PC-3 (cell line): Measurements from ENCODE around the gene RAET1E. TPM values are rescaled to one million over a fixed set of nuclear protein-coding genes. Genes with fewer than 3 reads are reported as not detected.

Source experiments
- ATAC-seq: fragments of 200-7000 bp; cut with Tn5 transposase; 2 replicates; pipeline ENCODE4 v1.9.1; 2020; ENCODE audit warnings: mild to moderate bottlenecking, moderate library complexity
- BruUV-seq: library from RNA; stranded (reverse); fragments of 400-500 nt; replicated peaks from 2 replicates; lab custom pipeline; 2021; lab: Mats Ljungman, UMichigan
- CTCF ChIA-PET: fragments of 300-600 bp; sonication (Branson Sonifier 250); formaldehyde crosslinking; loops from one replicate; lab custom pipeline; 2022; ENCODE audit warnings: antibody characterized with exemption; lab: Charles Lee
- POLR2A ChIA-PET: fragments of 300-600 bp; sonication (Branson Sonifier 250); formaldehyde crosslinking; loops from one replicate; lab custom pipeline; 2022; ENCODE audit warnings: antibody characterized with exemption; ENCODE audit not compliant: unreplicated experiment; lab: Charles Lee
- DNase-seq: peaks from one replicate; pipeline ENCODE4 v3.0.0-alpha.2; 2015
- H2AFZ ChIP-seq: fragments of 300-600 bp; sonication (generic); 2 replicates; pipeline ENCODE4 v1.6.0; 2016; ENCODE audit warnings: antibody characterized with exemption, low read length
- H3F3A ChIP-seq: fragments of 300-600 bp; sonication (generic); one replicate; pipeline ENCODE4 v1.6.0; 2017; ENCODE audit warnings: antibody characterized with exemption, low read length, control low read depth, mild to moderate bottlenecking; ENCODE audit not compliant: unreplicated experiment
- H3K27ac ChIP-seq: fragments of 300-600 bp; sonication (generic); 2 replicates; pipeline ENCODE4 v1.5.1; 2016; ENCODE audit warnings: mild to moderate bottlenecking, low read length
- H3K27me3 ChIP-seq: fragments of 300-600 bp; sonication (generic); 2 replicates; pipeline ENCODE4 v1.6.1; 2016; ENCODE audit warnings: low read length, mixed read lengths
- H3K36me3 ChIP-seq: fragments of 300-600 bp; sonication (generic); 2 replicates; pipeline ENCODE4 v1.6.1; 2016; ENCODE audit warnings: low read depth, mixed run types, low read length, mixed read lengths
- H3K4me1 ChIP-seq: fragments of 300-600 bp; sonication (generic); 2 replicates; pipeline ENCODE4 v1.5.1; 2016; ENCODE audit warnings: low read length; ENCODE audit not compliant: insufficient read depth
- H3K4me2 ChIP-seq: fragments of 300-600 bp; sonication (generic); 2 replicates; pipeline ENCODE4 v1.6.0; 2016; ENCODE audit warnings: low read length
- H3K4me3 ChIP-seq: fragments of 300-600 bp; sonication (generic); 2 replicates; pipeline ENCODE4 v1.5.1; 2016; ENCODE audit warnings: mild to moderate bottlenecking, low read length, mixed read lengths
- H3K79me2 ChIP-seq: fragments of 300-600 bp; sonication (generic); 2 replicates; pipeline ENCODE4 v1.6.1; 2017; ENCODE audit warnings: low read length, mixed read lengths
- H3K9ac ChIP-seq: fragments of 300-600 bp; sonication (generic); 2 replicates; pipeline ENCODE4 v1.6.0; 2016; ENCODE audit warnings: mild to moderate bottlenecking, low read length
- H3K9me2 ChIP-seq: fragments of 300-600 bp; sonication (generic); replicated peaks from 2 replicates; pipeline ENCODE4 v1.6.1; 2016; ENCODE audit warnings: mixed run types, low read length, mixed read lengths
- H3K9me3 ChIP-seq: fragments of 300-600 bp; sonication (generic); 2 replicates; pipeline ENCODE4 v1.6.1; 2016; ENCODE audit warnings: low read length, mixed read lengths
- H4K20me1 ChIP-seq: fragments of 300-600 bp; sonication (generic); 2 replicates; pipeline ENCODE4 v1.6.1; 2016; ENCODE audit warnings: low read length, mixed read lengths
- EZH2 ChIP-seq: fragments of 300-600 bp; sonication (generic); IDR thresholded peaks from one replicate; pipeline ENCODE4 v1.6.1; 2017; ENCODE audit warnings: antibody characterized with exemption, mild to moderate bottlenecking, low read length; ENCODE audit not compliant: unreplicated experiment
- EZH2phosphoT487 ChIP-seq: fragments of 300-600 bp; sonication (generic); IDR thresholded peaks from 2 replicates; pipeline ENCODE4 v1.6.1; 2018; ENCODE audit warnings: mild to moderate bottlenecking, antibody characterized with exemption, low read length, borderline replicate concordance
- intact Hi-C: fragments of 100-400 bp; cut with micrococcal nuclease; formaldehyde crosslinking; loops from 2 replicates; pipeline ENCODE4 v1.9.0; 2023
- total RNA-seq: library from RNA; depleted of rRNA; stranded (reverse); fragments of >200 nt; gene quantifications from 2 replicates; pipeline ENCODE4 v1.2.3, GENCODE V29; 2014
- TF ChIP-seq, protein P1 (sequence below): fragments of 300-600 bp; sonication (generic); conservative IDR thresholded peaks from 2 replicates; pipeline ENCODE4 v1.5.1; 2017; ENCODE audit warnings: antibody characterized with exemption, low read depth, mild to moderate bottlenecking, low read length

The RAET1E gene
- total RNA-seq, 1 experiment from 2014 or later = 0.40 TPM

DNA sequence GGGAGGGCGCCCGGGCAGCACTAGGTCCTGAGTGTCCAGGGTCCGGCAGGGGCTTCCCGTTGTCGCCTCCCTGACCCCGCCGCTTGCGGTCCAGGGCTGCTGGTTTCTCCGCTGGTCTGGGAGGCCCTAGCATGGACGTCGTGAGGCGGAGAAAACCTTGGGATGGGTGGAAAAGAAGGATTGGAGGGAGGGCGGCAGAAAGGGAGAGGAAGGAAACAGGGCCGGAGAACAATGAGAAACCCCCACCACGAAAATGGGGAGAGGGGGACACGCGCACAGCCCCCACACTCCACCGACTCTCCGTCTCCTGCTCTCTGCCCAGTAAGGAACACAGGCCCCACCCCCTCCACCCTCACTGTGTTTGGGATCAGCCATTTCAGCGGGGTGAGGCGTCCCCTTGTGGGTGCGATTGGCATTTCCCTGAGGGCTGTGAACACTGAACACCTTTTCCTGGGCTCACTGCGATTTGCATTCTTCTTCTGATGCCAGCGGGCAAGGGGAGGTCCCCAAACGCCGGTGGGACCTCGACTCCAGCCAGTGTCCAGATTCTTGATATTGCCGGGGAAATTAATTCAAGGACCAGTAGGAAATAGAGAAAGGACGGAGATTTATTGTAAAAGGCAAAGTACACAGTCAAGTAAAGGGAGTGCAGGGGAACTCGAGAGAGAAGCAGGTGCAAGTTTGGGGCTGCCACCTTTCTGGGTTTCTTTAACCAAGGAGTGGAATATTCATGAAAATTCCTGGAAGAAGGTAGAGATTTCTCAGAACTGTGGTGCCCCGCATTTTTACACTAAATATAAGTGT lies 28.3 kb upstream of the RAET1E start:
- Histone ChIP-seq H3K36me3 (no peaks in the 10 kb centered on the region; the same call in 1 of the 2 replicates), H3K4me2 (peak overlapping the region; percentile 80), H3K4me1 (peaks cover 8% of the 10 kb centered on the region; the same call in 1 of the 2 replicates), H3K27ac (no peak overlapping the region), H3K79me2 (no peaks in the 10 kb centered on the region), H3K27me3 (no peaks in the 10 kb centered on the region), H4K20me1 (no peaks in the 10 kb centered on the region), H2AFZ (peak overlapping the region; percentile 86), H3K9me3 (no peaks in the 10 kb centered on the region), H3F3A (no peaks in the 10 kb centered on the region), H3K4me3 (peak overlapping the region; percentile 69), H3K9me2 (no peaks in the 10 kb centered on the region), H3K9ac (0 out of 2 replicates have a peak overlapping the region, but pooled peaks have one; percentile 20)
- POLR2A ChIA-PET = no interaction called here
- ATAC-seq (peak; percentile 81), DNase-seq (peak; percentile 80)
- BruUV-seq = TSS peak; percentile 78
- no peak for TF ChIP-seq EZH2phosphoT487
- TF ChIP-seq, protein P1, sequence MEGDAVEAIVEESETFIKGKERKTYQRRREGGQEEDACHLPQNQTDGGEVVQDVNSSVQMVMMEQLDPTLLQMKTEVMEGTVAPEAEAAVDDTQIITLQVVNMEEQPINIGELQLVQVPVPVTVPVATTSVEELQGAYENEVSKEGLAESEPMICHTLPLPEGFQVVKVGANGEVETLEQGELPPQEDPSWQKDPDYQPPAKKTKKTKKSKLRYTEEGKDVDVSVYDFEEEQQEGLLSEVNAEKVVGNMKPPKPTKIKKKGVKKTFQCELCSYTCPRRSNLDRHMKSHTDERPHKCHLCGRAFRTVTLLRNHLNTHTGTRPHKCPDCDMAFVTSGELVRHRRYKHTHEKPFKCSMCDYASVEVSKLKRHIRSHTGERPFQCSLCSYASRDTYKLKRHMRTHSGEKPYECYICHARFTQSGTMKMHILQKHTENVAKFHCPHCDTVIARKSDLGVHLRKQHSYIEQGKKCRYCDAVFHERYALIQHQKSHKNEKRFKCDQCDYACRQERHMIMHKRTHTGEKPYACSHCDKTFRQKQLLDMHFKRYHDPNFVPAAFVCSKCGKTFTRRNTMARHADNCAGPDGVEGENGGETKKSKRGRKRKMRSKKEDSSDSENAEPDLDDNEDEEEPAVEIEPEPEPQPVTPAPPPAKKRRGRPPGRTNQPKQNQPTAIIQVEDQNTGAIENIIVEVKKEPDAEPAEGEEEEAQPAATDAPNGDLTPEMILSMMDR = peak; percentile 75
- CTCF ChIA-PET = no interaction called here
- intact Hi-C loops = loop anchor here (1.0 to 10.0 kb wide), 4 partner anchors 62 to 381 kb away; partner anchors contain the start of genes LRP11 and PPIL4

DNA sequence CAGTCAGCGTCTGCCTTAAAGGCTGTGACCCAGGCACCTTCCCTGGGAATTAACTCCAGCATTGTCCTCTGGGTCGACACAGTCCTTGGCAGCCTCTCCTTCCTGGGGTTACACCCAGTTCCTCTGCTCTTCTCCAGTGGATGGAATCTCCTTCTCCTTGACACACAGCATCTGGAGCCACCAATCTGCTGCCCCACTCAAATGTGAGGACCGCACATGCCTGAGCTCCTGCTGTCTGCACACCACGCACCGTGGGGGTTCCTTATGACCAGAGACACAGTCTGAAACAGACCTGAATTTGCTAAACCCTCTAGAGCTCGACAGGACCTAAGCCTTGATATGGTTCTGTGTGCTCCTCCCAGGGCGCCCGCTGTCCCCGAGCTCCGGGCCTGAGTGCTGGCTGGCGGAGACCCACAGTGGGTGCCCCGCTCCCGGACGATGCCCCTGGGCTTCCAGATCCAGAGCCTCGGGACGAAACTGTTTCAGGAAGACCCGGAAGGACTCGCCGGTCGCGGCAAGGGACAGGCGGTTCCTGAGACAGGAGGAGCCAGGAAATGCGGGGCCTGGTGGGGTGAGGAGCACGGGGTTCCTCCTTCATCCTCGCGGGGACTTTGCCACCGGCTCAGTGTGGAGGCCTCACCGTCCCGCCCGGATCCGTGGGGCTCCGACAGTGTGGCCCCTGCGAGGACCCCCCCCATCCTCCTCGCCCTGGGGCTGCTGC lies 27.5 kb upstream of the RAET1E start:
- Histone ChIP-seq H3K27me3 (no peaks in the 10 kb centered on the region), H3K9me3 (no peaks in the 10 kb centered on the region), H3F3A (no peaks in the 10 kb centered on the region), H2AFZ (peak overlapping the region; percentile 86), H3K36me3 (no peaks in the 10 kb centered on the region; the same call in 1 of the 2 replicates), H3K4me2 (peak overlapping the region; percentile 80), H4K20me1 (no peaks in the 10 kb centered on the region), H3K27ac (no peak overlapping the region), H3K9me2 (no peaks in the 10 kb centered on the region), H3K9ac (0 out of 2 replicates have a peak overlapping the region, but pooled peaks have one; percentile 20), H3K4me1 (peaks cover 8% of the 10 kb centered on the region; the same call in 1 of the 2 replicates), H3K79me2 (no peaks in the 10 kb centered on the region), H3K4me3 (peak overlapping the region; percentile 69)
- DNase-seq (no peak), ATAC-seq (peak; percentile 8)
- BruUV-seq = no TSS peak
- intact Hi-C loops = loop anchor here (5.0 to 10.0 kb wide), 2 partner anchors 203 to 381 kb away; partner anchors contain the start of gene PPIL4
- TF ChIP-seq EZH2phosphoT487 (no peak), EZH2 (no peak)
- TF ChIP-seq, protein P1 = no peak
- POLR2A ChIA-PET = no interaction called here
- CTCF ChIA-PET = no interaction called here
